ENCODE measurements around the gene PAK4. TPM values are rescaled to one million over a fixed set of nuclear protein-coding genes. Genes with fewer than 3 reads are reported as not detected.

The PAK4 gene
- total and polyA plus RNA-seq, 10 of the 15 experiments (the other 5 are each of a cell fraction or from before 2014, with no cell fraction given), result 0.08 to 19.3 (median 5.9) TPM

DNA sequence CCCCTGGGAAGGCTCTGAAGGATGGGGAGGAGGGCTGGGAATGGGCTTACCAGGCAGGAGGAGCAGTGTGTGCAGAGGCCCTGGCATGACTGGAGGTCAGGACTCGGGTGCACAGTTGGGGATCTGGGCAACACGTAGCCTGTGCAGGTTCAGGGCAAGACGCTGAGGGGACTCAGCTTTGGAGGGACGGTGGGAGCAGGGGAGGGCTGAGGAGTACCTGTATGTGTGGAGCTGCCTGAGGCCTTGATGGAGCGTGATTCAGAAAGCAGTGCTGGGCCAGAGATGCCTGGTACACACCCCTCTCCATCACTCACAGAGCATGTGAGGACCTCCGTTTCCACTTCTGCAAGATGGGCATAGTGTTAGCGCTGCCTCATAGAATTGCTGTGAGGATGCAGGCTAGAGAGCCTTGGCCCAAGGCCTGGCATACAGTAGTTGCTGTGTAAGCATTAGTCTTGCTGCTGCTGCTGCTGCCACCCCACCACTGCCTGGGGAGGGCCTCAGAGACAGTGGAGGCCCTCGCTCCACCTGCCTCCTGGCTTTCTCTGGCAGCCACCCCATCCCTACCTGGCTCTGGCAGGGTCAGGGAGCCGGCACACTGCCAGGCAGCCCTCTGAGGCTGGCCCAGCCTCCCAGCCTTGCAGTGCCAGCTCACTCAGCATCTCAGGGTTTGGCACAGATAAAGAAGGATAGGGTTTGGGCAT lies 2.4 kb downstream of the PAK4 start:
- intact Hi-C loops (cut with micrococcal nuclease; ENCODE audit: unreplicated experiment) (loop anchor here (10.0 kb wide), 1 partner anchor 407 kb away; the partner anchor contains the start of gene EID2B), in situ Hi-C loops (cut with MboI) (no loop called here)
- FAIRE-seq (no peak), DNase-seq (ENCODE audit: low read depth, low spot score) (no peak), ATAC-seq (no peak)
- ChIA-PET RAD21 (ENCODE audit: unreplicated experiment) (no interaction called here), CTCF (interaction anchor here (0.6 kb wide), 1 partner anchor 301 kb away, joined by 3 read pairs; no protein-coding TSS in a partner anchor), SMC1A (ENCODE audit: uncharacterized antibody, unreplicated experiment) (no interaction called here), POLR2A (no interaction called here)
- peak overlapping the region; percentile 59; the same call in 1 of the 2 replicates for H3K4me2 ChIP-seq (ENCODE audit: control insufficient read depth, insufficient read depth)
- peaks cover 15% of the 10 kb centered on the region for H3K79me2 ChIP-seq (ENCODE audit: control insufficient read depth, insufficient read depth, low read length)
- no peaks in the 10 kb centered on the region for H3K36me3 ChIP-seq (ENCODE audit: control insufficient read depth in 2 of 2, insufficient read depth in 2 of 2, low read length in 1 of 2)
- no peaks in the 10 kb centered on the region for H3K27me3 ChIP-seq (replicated peaks in 1 of 2; ENCODE audit: control insufficient read depth in 2 of 2, insufficient read depth in 2 of 2, low read length in 1 of 2)
- no peak overlapping the region for H2AFZ ChIP-seq (ENCODE audit: control insufficient read depth, low read depth, low read length)
- H3K9ac ChIP-seq (ENCODE audit: control insufficient read depth, insufficient read depth, low read length), result no peak overlapping the region
- peaks cover 15% of the 10 kb centered on the region for H3K4me1 ChIP-seq (ENCODE audit: control insufficient read depth, insufficient read depth, low read length)
- no peak overlapping the region for H3K4me3 ChIP-seq
- TF ChIP-seq MXI1 (IDR thresholded peaks at IDR 0.05; ENCODE audit: low read depth, low read length) (no peak), TARDBP (IDR thresholded peaks at IDR 0.05; ENCODE audit: borderline replicate concordance) (no peak), MTA3 (IDR thresholded peaks at IDR 0.05; ENCODE audit: borderline replicate concordance, low read length) (no peak), ZNF622 (IDR thresholded peaks at IDR 0.05) (no peak), NBN (IDR thresholded peaks at IDR 0.05) (no peak), YBX1 (IDR thresholded peaks at IDR 0.05) (no peak), EGR1 (IDR thresholded peaks at IDR 0.05; ENCODE audit: borderline replicate concordance in 1 of 2, low read depth in 2 of 2, low read length in 2 of 2) (no peak)
- BruUV-seq (replicated peaks), result no TSS peak
- H3K9me3 ChIP-seq (replicated peaks; ENCODE audit: control insufficient read depth, insufficient read depth, low read length), result no peaks in the 10 kb centered on the region
- 72% methylated on average over 9 of the region's 9 CpGs for WGBS (ENCODE audit: insufficient coverage, insufficient replicate concordance, low lambda C conversion rate, missing lambda C conversion rate)
- H3K27ac ChIP-seq (ENCODE audit: control insufficient read depth, insufficient read depth), result no peak overlapping the region
- H4K20me1 ChIP-seq (ENCODE audit: control insufficient read depth, insufficient read depth), result no peaks in the 10 kb centered on the region

DNA sequence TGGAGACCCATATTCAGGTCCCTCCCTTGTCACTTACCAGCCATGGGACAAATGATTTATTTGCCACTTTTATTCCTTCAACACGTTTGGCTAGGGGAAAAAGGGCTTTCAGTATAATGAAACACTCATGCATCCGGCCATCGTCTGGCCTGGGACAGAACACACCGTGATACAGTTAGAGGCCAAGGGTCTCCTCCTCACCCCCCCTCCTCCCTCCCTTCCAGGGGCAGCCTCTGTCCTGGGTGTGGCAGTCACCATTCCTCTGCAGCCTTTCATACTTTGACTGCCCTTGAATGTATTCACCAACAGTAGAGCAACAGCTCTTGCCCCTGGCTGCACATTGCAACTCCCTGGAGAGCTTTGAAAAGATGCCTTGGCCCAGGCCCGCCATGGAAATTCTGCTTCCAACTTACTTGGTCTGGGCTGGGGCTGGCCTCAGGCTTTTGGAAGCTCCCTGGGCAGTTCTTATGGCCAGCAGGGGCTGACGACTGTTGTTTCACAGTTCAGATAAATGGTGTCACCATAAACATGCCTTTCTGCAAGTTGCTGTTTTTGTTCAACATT lies 3.0 kb downstream of the PAK4 start:
- intact Hi-C loops (cut with micrococcal nuclease; ENCODE audit: unreplicated experiment), result loop anchor here (10.0 kb wide), 1 partner anchor 406 kb away; the partner anchor contains the start of gene EID2B
- ChIA-PET CTCF (interaction anchor here (0.5 kb wide), 1 partner anchor 199 kb away, joined by 3 read pairs; no protein-coding TSS in a partner anchor), POLR2A (interaction anchor here (0.8 kb wide), 1 partner anchor 111 kb away, joined by 5 read pairs; no protein-coding TSS in a partner anchor), SMC1A (ENCODE audit: uncharacterized antibody, unreplicated experiment) (no interaction called here), RAD21 (ENCODE audit: unreplicated experiment) (no interaction called here)
- no peak for TF ChIP-seq NR2C1 (IDR thresholded peaks at IDR 0.05)
- no peak for TF ChIP-seq NBN (IDR thresholded peaks at IDR 0.05)
- TF ChIP-seq SP1 (IDR thresholded peaks at IDR 0.05; ENCODE audit: low read depth, low read length), result no peak
- TF ChIP-seq EP300 (IDR thresholded peaks at IDR 0.05; ENCODE audit: borderline replicate concordance in 1 of 2, control insufficient read depth in 1 of 2, low read depth in 2 of 2, low read length in 2 of 2), result no peak
- TF ChIP-seq MEF2B (IDR thresholded peaks at IDR 0.05; ENCODE audit: partially characterized antibody, poor library complexity, severe bottlenecking), result no peak
- in situ Hi-C loops (cut with MboI), result no loop called here
- 82% methylated on average over 6 of the region's 6 CpGs for WGBS (ENCODE audit: insufficient coverage, insufficient replicate concordance, low lambda C conversion rate, missing lambda C conversion rate)
- ATAC-seq (no peak), FAIRE-seq (no peak), DNase-seq (ENCODE audit: low read depth, low spot score) (no peak)
- no peak overlapping the region for H3K9ac ChIP-seq (ENCODE audit: control insufficient read depth, insufficient read depth, low read length)
- peaks cover 15% of the 10 kb centered on the region for H3K4me1 ChIP-seq (ENCODE audit: control insufficient read depth, insufficient read depth, low read length)
- no peaks in the 10 kb centered on the region for H4K20me1 ChIP-seq (ENCODE audit: control insufficient read depth, insufficient read depth)
- no peaks in the 10 kb centered on the region for H3K27me3 ChIP-seq (replicated peaks in 1 of 2; ENCODE audit: control insufficient read depth in 2 of 2, insufficient read depth in 2 of 2, low read length in 1 of 2)
- H2AFZ ChIP-seq (ENCODE audit: control insufficient read depth, low read depth, low read length), result no peak overlapping the region
- no peak overlapping the region for H3K27ac ChIP-seq (ENCODE audit: control insufficient read depth, insufficient read depth)
- no TSS peak for BruUV-seq (replicated peaks)
- H3K36me3 ChIP-seq (ENCODE audit: control insufficient read depth in 2 of 2, insufficient read depth in 2 of 2, low read length in 1 of 2), result no peaks in the 10 kb centered on the region
- H3K79me2 ChIP-seq (ENCODE audit: control insufficient read depth, insufficient read depth, low read length), result peaks cover 15% of the 10 kb centered on the region
- H3K4me3 ChIP-seq, result no peak overlapping the region
- H3K4me2 ChIP-seq (ENCODE audit: control insufficient read depth, insufficient read depth), result 0 out of 2 replicates have a peak overlapping the region, but pooled peaks have one; percentile 9
- no peaks in the 10 kb centered on the region for H3K9me3 ChIP-seq (replicated peaks; ENCODE audit: control insufficient read depth, insufficient read depth, low read length)
